Measurements from ENCODE around the gene PMVK. TPM values are rescaled to one million over a fixed set of nuclear protein-coding genes. Genes with fewer than 3 reads are reported as not detected.

The PMVK gene
- total and polyA plus RNA-seq, 2 experiments from 2014 or later = 23.8 to 95.4 TPM

GRCh38 chr1:154969860-154970452 lies 33.4 kb upstream of the PMVK start:
- no peak overlapping the region for H3K27ac ChIP-seq
- H3K27me3 ChIP-seq = no peaks in the 10 kb centered on the region
- no peaks in the 10 kb centered on the region for H3K9me3 ChIP-seq (ENCODE audit: low read depth)
- peaks cover 30% of the 10 kb centered on the region for H3K4me1 ChIP-seq (ENCODE audit: low read depth)
- no peak for DNase-seq (ENCODE audit: low read depth in 1 of 2, low spot score in 1 of 2)
- H3K4me3 ChIP-seq = peak overlapping the region; percentile 17
- H3K36me3 ChIP-seq = peaks cover 12% of the 10 kb centered on the region
- TF ChIP-seq, protein P1, sequence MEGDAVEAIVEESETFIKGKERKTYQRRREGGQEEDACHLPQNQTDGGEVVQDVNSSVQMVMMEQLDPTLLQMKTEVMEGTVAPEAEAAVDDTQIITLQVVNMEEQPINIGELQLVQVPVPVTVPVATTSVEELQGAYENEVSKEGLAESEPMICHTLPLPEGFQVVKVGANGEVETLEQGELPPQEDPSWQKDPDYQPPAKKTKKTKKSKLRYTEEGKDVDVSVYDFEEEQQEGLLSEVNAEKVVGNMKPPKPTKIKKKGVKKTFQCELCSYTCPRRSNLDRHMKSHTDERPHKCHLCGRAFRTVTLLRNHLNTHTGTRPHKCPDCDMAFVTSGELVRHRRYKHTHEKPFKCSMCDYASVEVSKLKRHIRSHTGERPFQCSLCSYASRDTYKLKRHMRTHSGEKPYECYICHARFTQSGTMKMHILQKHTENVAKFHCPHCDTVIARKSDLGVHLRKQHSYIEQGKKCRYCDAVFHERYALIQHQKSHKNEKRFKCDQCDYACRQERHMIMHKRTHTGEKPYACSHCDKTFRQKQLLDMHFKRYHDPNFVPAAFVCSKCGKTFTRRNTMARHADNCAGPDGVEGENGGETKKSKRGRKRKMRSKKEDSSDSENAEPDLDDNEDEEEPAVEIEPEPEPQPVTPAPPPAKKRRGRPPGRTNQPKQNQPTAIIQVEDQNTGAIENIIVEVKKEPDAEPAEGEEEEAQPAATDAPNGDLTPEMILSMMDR (IDR thresholded peaks at IDR 0.05; ENCODE audit: low read depth, low read length) = no peak

DNA sequence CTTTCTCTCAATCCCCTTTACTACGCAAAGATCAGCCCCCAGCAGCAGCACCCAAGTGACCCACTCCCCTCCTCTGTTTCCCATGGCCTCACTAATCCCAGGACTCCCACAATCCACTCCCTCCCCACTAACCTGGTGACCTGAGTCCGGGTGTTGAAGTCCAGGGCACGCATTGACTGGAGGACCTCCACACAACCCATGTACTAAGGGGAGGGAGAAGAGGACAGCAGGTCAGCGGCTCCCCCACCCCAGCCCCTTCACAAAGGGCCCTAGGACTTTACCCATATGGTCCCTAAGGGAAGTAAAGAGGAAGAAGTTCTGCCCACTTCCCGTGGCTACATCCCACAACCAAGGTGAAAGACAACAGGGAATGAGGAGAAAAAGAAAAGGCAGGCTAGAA lies 32.7 kb upstream of the PMVK start:
- TF ChIP-seq, protein P1 (IDR thresholded peaks at IDR 0.05; ENCODE audit: low read depth, low read length) = no peak
- no peak overlapping the region for H3K27ac ChIP-seq

DNA sequence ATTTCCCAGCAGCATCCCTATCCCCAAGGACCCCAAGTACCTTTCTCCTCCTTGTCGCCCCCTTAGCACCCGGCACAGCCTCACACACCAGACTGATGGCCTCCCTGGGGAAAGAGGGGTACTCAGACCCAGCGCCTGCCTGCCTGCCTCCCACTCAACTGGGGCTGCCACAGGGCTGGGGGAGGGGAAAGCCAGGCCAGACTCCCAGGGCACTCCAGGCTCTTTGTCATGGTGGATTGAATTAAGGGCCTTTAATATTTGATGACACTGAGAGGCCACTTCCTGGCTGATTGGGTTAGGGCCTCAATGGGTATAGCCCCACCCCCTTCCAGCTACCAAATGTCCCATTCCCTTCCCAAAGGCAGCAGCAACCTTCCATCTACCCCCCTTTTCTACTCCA lies 32.2 kb upstream of the PMVK start:
- peaks cover 30% of the 10 kb centered on the region for H3K4me1 ChIP-seq (ENCODE audit: low read depth)

More for the DNA sequence above, 32.7 kb upstream of the PMVK start:
- H3K9me3 ChIP-seq (ENCODE audit: low read depth) = no peaks in the 10 kb centered on the region
- peaks cover 12% of the 10 kb centered on the region for H3K36me3 ChIP-seq
- H3K4me1 ChIP-seq (ENCODE audit: low read depth) = peaks cover 30% of the 10 kb centered on the region
- DNase-seq (ENCODE audit: low read depth in 1 of 2, low spot score in 1 of 2) = no peak
- no peak overlapping the region for H3K4me3 ChIP-seq
- no peaks in the 10 kb centered on the region for H3K27me3 ChIP-seq

GRCh38 chr1:154967331-154967950 lies 30.9 kb upstream of the PMVK start:
- no peak overlapping the region for H3K4me3 ChIP-seq
- TF ChIP-seq, protein P1 (IDR thresholded peaks at IDR 0.05; ENCODE audit: low read depth, low read length) = no peak
- H3K9me3 ChIP-seq (ENCODE audit: low read depth) = no peaks in the 10 kb centered on the region
- peaks cover 24% of the 10 kb centered on the region for H3K4me1 ChIP-seq (ENCODE audit: low read depth)
- peaks cover 12% of the 10 kb centered on the region for H3K36me3 ChIP-seq
- H3K27me3 ChIP-seq = no peaks in the 10 kb centered on the region
- no peak overlapping the region for H3K27ac ChIP-seq
- DNase-seq (ENCODE audit: low read depth in 1 of 2, low spot score in 1 of 2) = no peak

More for the DNA sequence above, 32.2 kb upstream of the PMVK start:
- no peak for DNase-seq (ENCODE audit: low read depth in 1 of 2, low spot score in 1 of 2)
- no peaks in the 10 kb centered on the region for H3K9me3 ChIP-seq (ENCODE audit: low read depth)
- H3K27me3 ChIP-seq = no peaks in the 10 kb centered on the region
- no peak overlapping the region for H3K4me3 ChIP-seq
- H3K36me3 ChIP-seq = peaks cover 12% of the 10 kb centered on the region
- H3K27ac ChIP-seq = peak overlapping the region; percentile 3
- TF ChIP-seq, protein P1 (IDR thresholded peaks at IDR 0.05; ENCODE audit: low read depth, low read length) = no peak

- no peak overlapping the region for H3K27ac ChIP-seq
- H3K27me3 ChIP-seq = no peaks in the 10 kb centered on the region
- no peaks in the 10 kb centered on the region for H3K9me3 ChIP-seq (ENCODE audit: low read depth)
- H3K4me3 ChIP-seq = no peak overlapping the region
- peaks cover 12% of the 10 kb centered on the region for H3K36me3 ChIP-seq
- DNase-seq (ENCODE audit: low read depth in 1 of 2, low spot score in 1 of 2) = no peak
- peaks cover 21% of the 10 kb centered on the region for H3K4me1 ChIP-seq (ENCODE audit: low read depth)
- TF ChIP-seq, protein P1 (IDR thresholded peaks at IDR 0.05; ENCODE audit: low read depth, low read length) = no peak
These were observed 29.6 kb upstream of the PMVK start for GRCh38 chr1:154966111-154966510.

Data from cardiac muscle cell (in vitro differentiated cells and primary cell).